Heart right ventricle (tissue), 16 donors: ENCODE results near the gene MMP21. TPM values are rescaled to one million over a fixed set of nuclear protein-coding genes. Genes with fewer than 3 reads are reported as not detected.

ENCODE experiments used
- ATAC-seq, 8 donors: fragments of 200-7000 bp; cut with Tn5 transposase; one replicate each; pipeline ENCODE4 v1.9.1; 2020; ENCODE audit warnings: mild to moderate bottlenecking in 8 of 8, moderate library complexity in 8 of 8, moderate number of reproducible peaks in 1 of 8
- DNase-seq, 2 donors: peaks; one replicate each; pipeline ENCODE4 v3.0.0-alpha.2; 2020
- H3K27ac ChIP-seq, 10 donors: fragments of 200-600 bp; sonication (generic) in 2 of 10; one replicate each; pipeline versions ENCODE4 v1.5.0 to v1.8.0; 2020 to 2022; ENCODE audit warnings: mild to moderate bottlenecking in 3 of 10
- H3K27me3 ChIP-seq, 7 donors: fragments of 200-600 bp; one replicate each; pipeline ENCODE4 v1.8.0; 2021 to 2022; ENCODE audit warnings: mild to moderate bottlenecking in 2 of 7
- H3K36me3 ChIP-seq, 9 donors: fragments of 200-600 bp; sonication (generic) in 1 of 9; one replicate each; pipeline versions ENCODE4 v1.5.0 to v1.8.0; 2020 to 2022; ENCODE audit warnings: mild to moderate bottlenecking in 2 of 9
- H3K4me1 ChIP-seq, 9 donors: fragments of 200-600 bp; sonication (generic) in 1 of 9; one replicate each; pipeline versions ENCODE4 v1.5.0 to v1.8.0; 2020 to 2022; ENCODE audit warnings: mild to moderate bottlenecking in 4 of 9
- H3K4me3 ChIP-seq, 10 donors: fragments of 200-600 bp; sonication (generic) in 2 of 10; one replicate each; pipeline versions ENCODE4 v1.5.0 to v1.8.0; 2020 to 2022; ENCODE audit warnings: mild to moderate bottlenecking in 7 of 10, moderate library complexity in 2 of 10
- H3K9me3 ChIP-seq, 11 donors: fragments of 200-600 bp in 10 of 11; sonication (generic) in 2 of 11; one replicate each; pipeline versions ENCODE4 v1.5.0 to v1.8.0; 2013 to 2022; ENCODE audit warnings: mild to moderate bottlenecking in 2 of 11, control low read depth in 1 of 11, moderate library complexity in 1 of 11
- WGBS, 2 donors: extraction: QIAGEN DNeasy Blood & Tissue Kit; methylation state at CpG; one replicate each; pipeline ENCODE4 v1.1.7; 2013; ENCODE audit warnings: inconsistent platforms in 1 of 2; 5-methylcytosine and 5-hydroxymethylcytosine counted together
- intact Hi-C, 10 donors: fragments of 100-400 bp; cut with DNase I; formaldehyde crosslinking; loops; one replicate each; pipeline versions ENCODE4 v1.11.1 to v1.14.2; 2022
- microRNA-seq, 2 donors: library from miRNA; unstranded; fragments of <30 nt; microRNA quantifications; one replicate each; pipeline ENCODE4 v1.2.0, GENCODE V29; 2021
- polyA plus RNA-seq, 2 donors: library from polyadenylated mRNA; stranded (reverse); fragments of 200-250 nt; gene quantifications; one replicate each; pipeline ENCODE4 v1.2.3, GENCODE V29; 2013
- total RNA-seq, 10 donors: library from RNA; stranded (reverse); fragmentation: NEBNext Ultra II Directional in 3 of 10; extraction: Animal tissue kit (Norgen Biotek cat#: 25700) in 3 of 10; gene quantifications; one replicate each; pipeline versions ENCODE4 v1.2.1 to v1.2.4, GENCODE V29; 2021 to 2023
- TF ChIP-seq, protein P1 (sequence below), 9 donors: fragments of 200-600 bp; sonication (generic) in 2 of 9; IDR thresholded peaks; one replicate each; pipeline versions ENCODE4 v1.5.0 to v1.8.0; 2021 to 2022; ENCODE audit warnings: antibody characterized with exemption in 9 of 9, mild to moderate bottlenecking in 5 of 9, moderate library complexity in 1 of 9
- donor health status: Arrhythmogenic right ventricular cardiomyopathy.
- donor health status: ischemic (EF 13 %, LVEDD 7.1; RV severe dilation, severe dysfunction).
- donor health status: healthy with polysubstance abuse.
- donor health status: DM: no; HTN: yes; CAD: no.
- donor health status: DM: no; HTN: no; CAD: no.
- donor health status: ischemic (EF 25% LVEDD 6.9; RV normal size, moderate dysfunction).
- donor health status: ischemic (EF 25% LVEDD 5.7; RV mildly dilated, moderate dysfunction).
- donor health status: healthy.
- donor health status: DM: yes; HTN: yes; CAD: no.
- donor health status: Ischemic cardiomyopathy.
- donor health status: ischemic (EF 35%, LVEDD 5.7; RV mildly dilated, moderate dysfunction).
- donor health status: nonischemic (EF 11% LVEDD 7.7; RV severe dilation, severe dysfunction).
- donor health status: DM: yes; HTN: yes; CAD: no.
- donor health status: PGD.
- donor health status: ischemic (EF 29% LVEDD 5.4; RV normal size, mild dysfunction).
- donor health status: nonischemic (EF 23%, LVEDD 6.1; RV moderate dilation, normal function).

MMP21 gene
- total and polyA plus RNA-seq, 12 donors = 0.06 to 0.22 (median 0.15) TPM; not detected in 7

DNA sequence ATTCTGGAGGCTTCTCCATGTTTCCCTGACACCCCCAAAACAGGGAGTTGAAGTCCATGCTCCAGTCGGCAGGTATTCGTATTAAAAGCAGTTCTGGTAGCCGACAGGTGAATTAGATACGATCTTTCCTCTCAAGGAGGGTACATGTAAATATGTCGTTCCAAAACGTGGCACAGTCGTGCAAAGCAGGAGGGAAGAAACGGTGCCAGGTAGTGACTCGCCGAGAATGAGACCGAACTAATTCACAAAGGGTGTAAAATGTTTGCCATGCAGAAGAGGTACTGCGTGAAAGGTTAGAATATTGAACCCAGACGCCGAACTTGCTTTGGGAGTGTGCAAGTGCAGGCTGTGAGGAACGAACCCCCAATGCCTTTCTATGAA lies 55.6 kb downstream of the MMP21 start:
- peaks cover 0 to 15% (median 0%) of the 10 kb centered on the region in 11 donors for H3K9me3 ChIP-seq
- intact Hi-C loops = loop anchor here in 4 of 10 donors (5.0 to 10.0 kb wide), 2 partner anchors 102 to 105 kb away; partner anchors contain the start of genes BCCIP (in 4 of the 4) and UROS (in 4 of the 4)
- H3K27me3 ChIP-seq = no peaks in the 10 kb centered on the region
- no peak for ATAC-seq
- peak overlapping the region in 9 of 10 donors; percentile 79 to 94 (median 89) for H3K27ac ChIP-seq
- peaks cover 0 to 43% (median 22%) of the 10 kb centered on the region in 9 donors for H3K36me3 ChIP-seq
- DNase-seq = no peak
- H3K4me3 ChIP-seq = peak overlapping the region; percentile 83 to 97 (median 90)
- TF ChIP-seq, protein P1, sequence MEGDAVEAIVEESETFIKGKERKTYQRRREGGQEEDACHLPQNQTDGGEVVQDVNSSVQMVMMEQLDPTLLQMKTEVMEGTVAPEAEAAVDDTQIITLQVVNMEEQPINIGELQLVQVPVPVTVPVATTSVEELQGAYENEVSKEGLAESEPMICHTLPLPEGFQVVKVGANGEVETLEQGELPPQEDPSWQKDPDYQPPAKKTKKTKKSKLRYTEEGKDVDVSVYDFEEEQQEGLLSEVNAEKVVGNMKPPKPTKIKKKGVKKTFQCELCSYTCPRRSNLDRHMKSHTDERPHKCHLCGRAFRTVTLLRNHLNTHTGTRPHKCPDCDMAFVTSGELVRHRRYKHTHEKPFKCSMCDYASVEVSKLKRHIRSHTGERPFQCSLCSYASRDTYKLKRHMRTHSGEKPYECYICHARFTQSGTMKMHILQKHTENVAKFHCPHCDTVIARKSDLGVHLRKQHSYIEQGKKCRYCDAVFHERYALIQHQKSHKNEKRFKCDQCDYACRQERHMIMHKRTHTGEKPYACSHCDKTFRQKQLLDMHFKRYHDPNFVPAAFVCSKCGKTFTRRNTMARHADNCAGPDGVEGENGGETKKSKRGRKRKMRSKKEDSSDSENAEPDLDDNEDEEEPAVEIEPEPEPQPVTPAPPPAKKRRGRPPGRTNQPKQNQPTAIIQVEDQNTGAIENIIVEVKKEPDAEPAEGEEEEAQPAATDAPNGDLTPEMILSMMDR (IDR thresholded peaks at IDR 0.05) = no peak
- H3K4me1 ChIP-seq = peaks cover 5 to 29% (median 15%) of the 10 kb centered on the region in 9 donors
- WGBS, 2 donors = 1% methylated on average over 15 of the region's 15 CpGs

DNA sequence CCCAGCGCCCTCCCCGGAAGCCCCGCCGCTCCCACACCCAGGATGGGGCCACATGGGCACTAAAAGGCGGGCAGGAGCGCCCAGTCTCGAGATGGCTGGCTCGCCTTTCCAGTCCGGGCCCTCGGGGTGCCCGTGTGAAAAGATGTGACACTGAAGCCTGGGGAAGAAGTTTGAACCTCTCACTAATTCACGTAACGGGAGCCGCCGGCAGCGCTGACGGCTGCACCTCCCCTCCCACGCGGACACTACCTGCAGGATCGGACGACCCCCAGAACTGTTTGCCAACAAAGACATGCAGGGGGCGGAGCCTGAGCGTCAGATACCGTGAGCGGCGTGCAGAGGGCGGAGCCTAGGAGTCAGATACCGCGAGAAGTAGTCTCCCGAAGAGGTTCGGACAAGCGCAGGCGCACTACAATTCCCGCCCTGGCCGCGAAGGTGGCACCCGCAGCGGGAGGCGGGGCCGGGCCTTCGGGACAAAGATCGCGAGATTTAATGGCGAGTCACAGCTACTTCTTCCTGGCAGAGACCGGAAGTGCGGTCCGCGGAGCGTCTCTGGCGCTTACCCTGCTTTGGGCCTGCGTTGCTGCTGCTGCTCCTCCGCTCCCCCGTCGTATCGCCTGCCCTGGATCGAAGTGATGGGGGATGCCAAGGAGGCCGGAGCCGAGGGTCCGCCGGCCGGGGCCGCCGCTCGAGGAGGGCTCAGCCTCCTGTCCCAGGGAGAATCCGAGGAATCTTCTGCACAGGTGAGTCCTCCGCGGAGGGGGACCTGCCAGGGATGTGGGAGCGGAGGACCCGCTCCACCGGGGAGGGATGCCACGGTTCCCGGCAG lies 56.2 kb downstream of the MMP21 start, which contains the start of gene EDRF1:
Gene EDRF1, plus strand, starts transcription at position 537 of the 829 bp plus-strand sequence. Its CDS starts 99 bp downstream, at position 636.
- intact Hi-C loops = loop anchor here in 5 of 10 donors (5.0 to 10.0 kb wide), 3 partner anchors 103 to 805 kb away; partner anchors contain the start of genes BCCIP (in 4 of the 5) and UROS (in 4 of the 5)
- ATAC-seq (peak; percentile 100), DNase-seq (peak; percentile 99)
- peaks cover 0 to 18% (median 0%) of the 10 kb centered on the region in 11 donors for H3K9me3 ChIP-seq
- TF ChIP-seq, protein P1 (IDR thresholded peaks at IDR 0.05) = no peak
- no peaks in the 10 kb centered on the region for H3K27me3 ChIP-seq
- peaks cover 5 to 29% (median 15%) of the 10 kb centered on the region in 9 donors for H3K4me1 ChIP-seq
- H3K27ac ChIP-seq = peak within 1 kb of the TSS; percentile 65 to 94 (median 88)
- 0 to 1% methylated on average over 71 to 72 of the region's 72 CpGs for WGBS, 2 donors
- H3K4me3 ChIP-seq = peak within 1 kb of the TSS; percentile 83 to 97 (median 90)
- peaks cover 0 to 37% (median 16%) of the 10 kb centered on the region in 9 donors for H3K36me3 ChIP-seq

Small RNA genes within 50 kb of the gene (microRNA-seq; reads per million reads assigned to microRNA genes)
- 4.6 to 5.4 reads per million in 2 donors for gene MIR4484

Other genes with a start within 250 kb of the MMP21 start
- gene TEX36, start 92.7 kb downstream of the MMP21 start, total RNA-seq = not detected
- gene TEX36, start 92.7 kb downstream of the MMP21 start, polyA plus RNA-seq = not detected
- 10 to 100 TPM in 6 of 10 donors, 1 to 10 TPM in 4; 7.7 to 13.2 (median 10.2) TPM for gene EDRF1, start 56.1 kb downstream of the MMP21 start, total RNA-seq
- gene EDRF1, start 56.1 kb downstream of the MMP21 start, polyA plus RNA-seq = 10 to 100 TPM in 1 of 2 donors, 1 to 10 TPM in 1; 7.6 to 19.2 TPM
- 10 to 100 TPM; 53.5 to 84.3 (median 70.8) TPM for gene UROS, start 47.4 kb upstream of the MMP21 start, total RNA-seq
- 10 to 100 TPM; 42.5 to 83.5 TPM for gene UROS, start 47.4 kb upstream of the MMP21 start, polyA plus RNA-seq
- gene BCCIP, start 47.7 kb upstream of the MMP21 start, total RNA-seq = 10 to 100 TPM; 35.6 to 53.1 (median 44.3) TPM
- 10 to 100 TPM; 56.1 to 67.0 TPM for gene BCCIP, start 47.7 kb upstream of the MMP21 start, polyA plus RNA-seq
- 10 to 100 TPM; 40.2 to 81.7 (median 49.6) TPM for gene DHX32, start 105.5 kb upstream of the MMP21 start, total RNA-seq
- 10 to 100 TPM; 15.8 to 38.2 TPM for gene DHX32, start 105.5 kb upstream of the MMP21 start, polyA plus RNA-seq
- gene FANK1, start 120.7 kb upstream of the MMP21 start, total RNA-seq = under 1 TPM in 7 of 10 donors, not detected in 3; 0.40 to 0.89 (median 0.68) TPM
- gene FANK1, start 120.7 kb upstream of the MMP21 start, polyA plus RNA-seq = 1 to 10 TPM in 1 of 2 donors, under 1 TPM in 1; 0.64 to 1.2 TPM